ENCODE results near the gene PRMT5.
A peak's percentile ranks its signal among the peaks of the same experiment; 100 is the strongest.

The PRMT5 gene

GRCh38 chr14:22877000-22877501 lies 52.1 kb downstream of the PRMT5 start:
- TF ChIP-seq REST (IDR thresholded peaks at IDR 0.05; ENCODE audit: low read depth) (no peak), RAD21 (IDR thresholded peaks at IDR 0.05; ENCODE audit: low read depth) (no peak), YY1 (IDR thresholded peaks at IDR 0.05; ENCODE audit: low read depth) (no peak), NFIC (IDR thresholded peaks at IDR 0.05) (no peak), ZBTB7A (IDR thresholded peaks at IDR 0.05; ENCODE audit: low read depth) (no peak), TCF12 (IDR thresholded peaks at IDR 0.05; ENCODE audit: low read depth) (no peak), TAF1 (IDR thresholded peaks at IDR 0.05; ENCODE audit: low read depth) (no peak), EP300 (IDR thresholded peaks at IDR 0.05; ENCODE audit: borderline replicate concordance) (no peak), USF1 (IDR thresholded peaks at IDR 0.05) (no peak), EGR1 (IDR thresholded peaks at IDR 0.05) (no peak), TEAD4 (IDR thresholded peaks at IDR 0.05) (no peak), FOXM1 (IDR thresholded peaks at IDR 0.05; ENCODE audit: borderline replicate concordance, low read depth) (no peak), CEBPB (IDR thresholded peaks at IDR 0.05) (no peak), CREB1 (IDR thresholded peaks at IDR 0.05; ENCODE audit: low read depth) (no peak)
- TF ChIP-seq, protein P1, sequence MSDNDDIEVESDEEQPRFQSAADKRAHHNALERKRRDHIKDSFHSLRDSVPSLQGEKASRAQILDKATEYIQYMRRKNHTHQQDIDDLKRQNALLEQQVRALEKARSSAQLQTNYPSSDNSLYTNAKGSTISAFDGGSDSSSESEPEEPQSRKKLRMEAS (IDR thresholded peaks at IDR 0.05) = no peak

DNA sequence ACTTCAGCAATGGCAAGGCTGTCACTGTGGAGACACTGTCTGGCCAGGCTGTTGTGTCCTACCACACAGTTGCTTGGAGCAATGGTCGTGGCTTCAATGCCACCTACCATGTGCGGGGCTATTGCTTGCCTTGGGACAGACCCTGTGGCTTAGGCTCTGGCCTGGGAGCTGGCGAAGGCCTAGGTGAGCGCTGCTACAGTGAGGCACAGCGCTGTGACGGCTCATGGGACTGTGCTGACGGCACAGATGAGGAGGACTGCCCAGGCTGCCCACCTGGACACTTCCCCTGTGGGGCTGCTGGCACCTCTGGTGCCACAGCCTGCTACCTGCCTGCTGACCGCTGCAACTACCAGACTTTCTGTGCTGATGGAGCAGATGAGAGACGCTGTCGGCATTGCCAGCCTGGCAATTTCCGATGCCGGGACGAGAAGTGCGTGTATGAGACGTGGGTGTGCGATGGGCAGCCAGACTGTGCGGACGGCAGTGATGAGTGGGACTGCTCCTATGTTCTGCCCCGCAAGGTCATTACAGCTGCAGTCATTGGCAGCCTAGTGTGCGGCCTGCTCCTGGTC lies 53.3 kb downstream of the PRMT5 start:
- TF ChIP-seq CEBPB (IDR thresholded peaks at IDR 0.05) (no peak), TCF12 (IDR thresholded peaks at IDR 0.05; ENCODE audit: low read depth) (no peak), REST (IDR thresholded peaks at IDR 0.05; ENCODE audit: low read depth) (no peak), CREB1 (IDR thresholded peaks at IDR 0.05; ENCODE audit: low read depth) (no peak), TAF1 (IDR thresholded peaks at IDR 0.05; ENCODE audit: low read depth) (no peak), TEAD4 (IDR thresholded peaks at IDR 0.05) (no peak), EP300 (IDR thresholded peaks at IDR 0.05; ENCODE audit: borderline replicate concordance) (no peak), RAD21 (IDR thresholded peaks at IDR 0.05; ENCODE audit: low read depth) (no peak), YY1 (IDR thresholded peaks at IDR 0.05; ENCODE audit: low read depth) (no peak), NFIC (IDR thresholded peaks at IDR 0.05) (no peak), USF1 (IDR thresholded peaks at IDR 0.05) (no peak)

- TF ChIP-seq EP300 (IDR thresholded peaks at IDR 0.05; ENCODE audit: borderline replicate concordance) = no peak
- TF ChIP-seq ZBTB7A (IDR thresholded peaks at IDR 0.05; ENCODE audit: low read depth) = no peak
- no peak for TF ChIP-seq TAF1 (IDR thresholded peaks at IDR 0.05; ENCODE audit: low read depth)
- no peak for TF ChIP-seq CREB1 (IDR thresholded peaks at IDR 0.05; ENCODE audit: low read depth)
- 0 out of 2 replicates have a peak, but pooled peaks have one; percentile 15 for TF ChIP-seq REST (IDR thresholded peaks at IDR 0.05; ENCODE audit: low read depth)
- TF ChIP-seq FOXM1 (IDR thresholded peaks at IDR 0.05; ENCODE audit: borderline replicate concordance, low read depth) = no peak
- TF ChIP-seq YY1 (IDR thresholded peaks at IDR 0.05; ENCODE audit: low read depth) = no peak
Measured at GRCh38 chr14:22875003-22875747, 54.0 kb downstream of the PRMT5 start.

GRCh38 chr14:22872833-22873520 lies 56.2 kb downstream of the PRMT5 start:
- TF ChIP-seq ZBTB7A (IDR thresholded peaks at IDR 0.05; ENCODE audit: low read depth) (no peak), TAF1 (IDR thresholded peaks at IDR 0.05; ENCODE audit: low read depth) (no peak), EP300 (IDR thresholded peaks at IDR 0.05; ENCODE audit: borderline replicate concordance) (no peak), EGR1 (IDR thresholded peaks at IDR 0.05) (no peak), YY1 (IDR thresholded peaks at IDR 0.05; ENCODE audit: low read depth) (no peak), REST (IDR thresholded peaks at IDR 0.05; ENCODE audit: low read depth) (no peak), USF1 (IDR thresholded peaks at IDR 0.05) (no peak), CREB1 (IDR thresholded peaks at IDR 0.05; ENCODE audit: low read depth) (no peak), FOXM1 (IDR thresholded peaks at IDR 0.05; ENCODE audit: borderline replicate concordance, low read depth) (no peak), CEBPB (IDR thresholded peaks at IDR 0.05) (no peak), RAD21 (IDR thresholded peaks at IDR 0.05; ENCODE audit: low read depth) (no peak), TCF12 (IDR thresholded peaks at IDR 0.05; ENCODE audit: low read depth) (no peak), NFIC (IDR thresholded peaks at IDR 0.05) (no peak)
- TF ChIP-seq, protein P1 (IDR thresholded peaks at IDR 0.05) = no peak
